Sigmoid colon (tissue), 7 donors: ENCODE results near the gene TUBB. TPM values are rescaled to one million over a fixed set of nuclear protein-coding genes. Genes with fewer than 3 reads are reported as not detected.
A peak's percentile ranks its signal among the peaks of the same experiment; 100 is the strongest.

Experiments
- DNase-seq: peaks from one replicate; pipeline ENCODE4 v3.0.0-alpha.2; 2019
- H3K27ac ChIP-seq, 4 donors: fragments of 200-600 bp; sonication (generic); one replicate each; pipeline ENCODE4 v1.5.1; 2016 to 2019; ENCODE audit warnings: mild to moderate bottlenecking in 1 of 4
- H3K27me3 ChIP-seq, 3 donors: fragments of 200-600 bp; sonication (generic); one replicate each; pipeline ENCODE4 v1.5.1; 2019; ENCODE audit warnings: mild to moderate bottlenecking in 1 of 3
- H3K36me3 ChIP-seq, 4 donors: fragments of 200-600 bp; sonication (generic); one replicate each; pipeline ENCODE4 v1.5.1; 2016 to 2019
- H3K4me1 ChIP-seq, 4 donors: fragments of 200-600 bp; sonication (generic); one replicate each; pipeline ENCODE4 v1.5.1; 2017 to 2019
- H3K4me3 ChIP-seq, 4 donors: fragments of 200-600 bp; sonication (generic); one replicate each; pipeline ENCODE4 v1.5.1; 2017 to 2019; ENCODE audit warnings: mild to moderate bottlenecking in 2 of 4, moderate library complexity in 1 of 4
- H3K9me3 ChIP-seq, 4 donors: fragments of 200-600 bp in 3 of 4; sonication (generic) in 3 of 4; one replicate each; pipeline versions ENCODE4 v1.5.1 to v1.6.1; 2013 to 2019
- EP300 ChIP-seq, 4 donors: sonication (generic); formaldehyde crosslinking; IDR thresholded peaks; one replicate each; pipeline ENCODE4 v1.6.1; 2017; ENCODE audit warnings: antibody characterized with exemption in 4 of 4
- POLR2A ChIP-seq, 2 donors: fragments of 450-650 bp; IDR thresholded peaks; one replicate each; pipeline ENCODE4 v1.6.1; 2016; ENCODE audit warnings: antibody characterized with exemption in 2 of 2, mild to moderate bottlenecking in 2 of 2, moderate library complexity in 2 of 2
- POLR2AphosphoS5 ChIP-seq, 4 donors: sonication (generic); formaldehyde crosslinking; IDR thresholded peaks; one replicate each; pipeline ENCODE4 v1.6.1; 2017; ENCODE audit warnings: antibody characterized with exemption in 4 of 4
- WGBS, 2 donors: extraction: QIAGEN DNeasy Blood & Tissue Kit; methylation state at CpG; one replicate each; pipeline ENCODE4 v1.1.7; 2013; 5-methylcytosine and 5-hydroxymethylcytosine counted together
- intact Hi-C: fragments of 100-400 bp; cut with DNase I; formaldehyde crosslinking; loops from one replicate; pipeline ENCODE4 v1.15.1; 2023
- polyA plus RNA-seq, 3 donors: library from polyadenylated mRNA; stranded (reverse); fragments of 200-250 nt; gene quantifications; one replicate each; pipeline ENCODE4 v1.2.3, GENCODE V29; 2013
- total RNA-seq, 4 donors: library from RNA; depleted of rRNA; stranded (reverse); fragments of >200 nt; gene quantifications; one replicate each; pipeline ENCODE4 v1.1.0, GENCODE V29; 2016
- TF ChIP-seq, protein P1 (sequence below), 4 experiments: fragments of 450-650 bp in 3 of 4; fragments of 200-600 bp in 1 of 4; IDR thresholded peaks; one replicate each; pipeline ENCODE4 v1.5.1; 2016 to 2019; ENCODE audit warnings: antibody characterized with exemption in 4 of 4, mild to moderate bottlenecking in 3 of 4, moderate library complexity in 2 of 4
- donor health status: healthy with polysubstance abuse.
- donor health status: Bipolar disorder and iron deficiency.
- donor health status: healthy.

The TUBB gene
- total and polyA plus RNA-seq, 7 donors = 96.1 to 306 (median 267) TPM

DNA sequence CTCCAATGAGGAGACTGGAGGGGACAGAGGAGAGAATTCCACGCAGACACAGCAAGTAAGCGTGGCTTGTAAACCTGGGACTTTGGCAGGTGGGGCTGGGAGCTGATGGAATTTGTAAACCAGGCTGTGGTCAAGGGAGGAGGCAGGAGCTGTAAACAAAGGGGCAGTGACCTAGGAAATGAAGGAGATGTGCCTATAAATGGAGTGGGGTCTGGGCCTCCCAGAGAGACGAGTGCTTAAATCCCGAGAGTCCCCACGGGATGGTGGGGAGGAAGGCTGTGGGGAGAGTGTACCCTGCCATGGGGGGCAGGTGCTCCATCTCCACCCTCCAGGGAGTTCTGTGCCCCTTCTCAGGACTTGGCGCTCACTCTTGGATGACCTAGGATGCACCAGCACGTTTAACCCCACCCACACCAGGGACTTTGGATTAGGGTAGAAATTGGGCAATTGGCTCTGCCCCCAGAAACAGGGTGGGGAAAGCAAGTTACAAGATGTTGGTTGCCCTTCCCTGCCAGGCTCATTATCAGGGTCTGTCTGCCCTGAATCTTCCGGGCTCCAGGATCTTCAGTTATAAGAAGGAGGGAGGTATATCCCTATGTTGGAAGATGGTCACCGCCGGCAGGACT, 43.4 kb upstream of the TUBB start:
- H3K27me3 ChIP-seq = no peaks in the 10 kb centered on the region
- H3K9me3 ChIP-seq = no peaks in the 10 kb centered on the region
- peaks cover 0 to 50% (median 41%) of the 10 kb centered on the region in 4 donors for H3K4me1 ChIP-seq
- H3K36me3 ChIP-seq = peaks cover 15 to 42% (median 28%) of the 10 kb centered on the region in 4 donors
- no peak overlapping the region for H3K4me3 ChIP-seq
- 76 to 81% methylated on average over 10 of the region's 10 CpGs for WGBS, 2 donors
- intact Hi-C loops = no loop called here
- DNase-seq = no peak
- peak overlapping the region in 1 of 4 donors; percentile 29 for H3K27ac ChIP-seq
- TF ChIP-seq POLR2AphosphoS5 (IDR thresholded peaks at IDR 0.05) (no peak), POLR2A (IDR thresholded peaks at IDR 0.05) (no peak), EP300 (IDR thresholded peaks at IDR 0.05) (no peak)
- TF ChIP-seq, protein P1, sequence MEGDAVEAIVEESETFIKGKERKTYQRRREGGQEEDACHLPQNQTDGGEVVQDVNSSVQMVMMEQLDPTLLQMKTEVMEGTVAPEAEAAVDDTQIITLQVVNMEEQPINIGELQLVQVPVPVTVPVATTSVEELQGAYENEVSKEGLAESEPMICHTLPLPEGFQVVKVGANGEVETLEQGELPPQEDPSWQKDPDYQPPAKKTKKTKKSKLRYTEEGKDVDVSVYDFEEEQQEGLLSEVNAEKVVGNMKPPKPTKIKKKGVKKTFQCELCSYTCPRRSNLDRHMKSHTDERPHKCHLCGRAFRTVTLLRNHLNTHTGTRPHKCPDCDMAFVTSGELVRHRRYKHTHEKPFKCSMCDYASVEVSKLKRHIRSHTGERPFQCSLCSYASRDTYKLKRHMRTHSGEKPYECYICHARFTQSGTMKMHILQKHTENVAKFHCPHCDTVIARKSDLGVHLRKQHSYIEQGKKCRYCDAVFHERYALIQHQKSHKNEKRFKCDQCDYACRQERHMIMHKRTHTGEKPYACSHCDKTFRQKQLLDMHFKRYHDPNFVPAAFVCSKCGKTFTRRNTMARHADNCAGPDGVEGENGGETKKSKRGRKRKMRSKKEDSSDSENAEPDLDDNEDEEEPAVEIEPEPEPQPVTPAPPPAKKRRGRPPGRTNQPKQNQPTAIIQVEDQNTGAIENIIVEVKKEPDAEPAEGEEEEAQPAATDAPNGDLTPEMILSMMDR (IDR thresholded peaks at IDR 0.05) = no peak

DNA sequence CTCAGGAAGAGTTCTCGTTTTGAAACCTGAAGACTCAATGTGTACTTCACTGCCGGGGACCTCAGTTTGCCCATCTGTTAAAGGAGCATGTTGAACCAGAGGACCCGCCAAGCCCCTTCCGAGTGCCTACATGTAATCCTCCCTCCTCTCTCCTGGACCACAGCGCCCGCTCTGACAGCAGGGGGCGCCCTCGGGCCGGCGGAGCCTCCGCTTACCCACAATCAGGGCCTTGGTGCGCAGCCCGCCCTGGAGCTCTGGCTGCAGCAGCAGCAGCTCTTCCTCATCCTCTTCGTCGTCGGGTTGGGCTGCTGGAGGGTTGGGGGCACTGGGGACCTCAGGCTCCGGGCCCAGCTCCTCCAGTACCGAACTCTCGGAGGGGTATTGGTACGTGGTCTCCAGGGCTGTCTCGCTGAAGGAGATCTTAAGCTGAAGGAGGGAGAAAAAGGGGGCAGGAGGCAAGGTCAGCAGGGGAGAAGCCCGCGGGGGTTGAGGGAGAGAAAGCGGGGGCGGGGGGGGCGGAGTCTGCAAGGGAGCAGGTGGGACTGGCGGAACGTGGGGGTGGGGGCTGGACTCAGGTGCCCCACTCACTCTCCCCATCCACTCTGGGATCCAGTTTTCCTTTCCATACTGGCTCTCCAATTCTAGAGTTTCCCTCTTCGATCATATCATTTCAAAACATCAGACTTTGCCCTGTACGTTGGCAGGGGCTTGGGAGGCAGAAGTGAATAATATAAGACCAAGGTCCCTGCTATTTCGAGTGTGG, 41.0 kb upstream of the TUBB start:
- peak overlapping the region; percentile 94 to 99 (median 98) for H3K27ac ChIP-seq
- peak; percentile 94 for DNase-seq
- WGBS, 2 donors = 9% methylated on average over 31 of the region's 31 CpGs
- peaks cover 0 to 58% (median 53%) of the 10 kb centered on the region in 4 donors for H3K4me1 ChIP-seq
- peaks cover 15 to 42% (median 28%) of the 10 kb centered on the region in 4 donors for H3K36me3 ChIP-seq
- TF ChIP-seq, protein P1 (IDR thresholded peaks at IDR 0.05) = peak; percentile 92 to 98 (median 97)
- no peak for TF ChIP-seq POLR2A (IDR thresholded peaks at IDR 0.05)
- peak in 2 of 4 donors; percentile 30 to 40 for TF ChIP-seq POLR2AphosphoS5 (IDR thresholded peaks at IDR 0.05)
- no peaks in the 10 kb centered on the region for H3K9me3 ChIP-seq
- no peaks in the 10 kb centered on the region for H3K27me3 ChIP-seq
- intact Hi-C loops = loop anchor here (1.0 to 2.0 kb wide), 2 partner anchors 43 to 198 kb away; no protein-coding TSS in a partner anchor
- peak overlapping the region in 2 of 4 donors; percentile 63 to 79 for H3K4me3 ChIP-seq

DNA sequence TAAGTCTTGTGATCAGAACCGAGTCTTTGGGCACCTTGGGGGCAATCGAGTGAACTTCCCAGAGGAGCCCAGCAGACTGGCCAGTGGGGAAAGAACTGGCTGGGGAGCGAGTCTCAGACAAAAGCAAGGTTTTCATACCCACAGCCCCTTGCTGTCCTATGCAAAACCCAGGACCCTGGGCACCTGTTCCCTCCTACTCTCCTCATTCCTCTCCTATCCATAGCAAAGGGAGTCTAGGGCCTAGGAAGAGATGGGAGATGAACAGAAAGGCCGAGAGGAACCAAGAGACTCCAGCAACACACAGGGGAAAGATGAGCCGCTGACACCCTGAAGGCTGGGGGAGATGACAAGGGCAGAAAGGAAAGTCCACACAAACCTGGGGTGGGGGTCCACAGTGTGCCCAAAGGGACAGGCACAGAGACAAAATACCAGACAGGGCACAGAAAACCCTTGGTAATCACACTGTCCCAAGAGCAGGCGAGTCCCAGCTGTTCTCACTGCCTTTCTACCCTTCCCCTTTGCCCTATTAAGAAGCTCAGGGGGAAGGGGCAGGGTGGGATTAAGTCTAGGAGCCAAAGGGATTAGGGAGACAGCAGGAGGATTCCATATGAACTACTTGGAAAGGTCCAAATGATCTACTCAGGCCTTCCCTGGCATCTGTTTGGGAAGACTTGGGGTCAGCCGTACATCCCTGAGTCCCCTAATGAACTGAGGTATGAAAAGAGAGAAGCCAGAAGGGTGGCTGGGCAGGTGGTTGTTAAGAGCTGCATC, 40.2 kb upstream of the TUBB start:
- Histone ChIP-seq H3K27ac (peak overlapping the region; percentile 94 to 99 (median 98)), H3K4me3 (peak overlapping the region in 2 of 4 donors; percentile 63 to 79), H3K36me3 (peaks cover 15 to 42% (median 28%) of the 10 kb centered on the region in 4 donors), H3K9me3 (no peaks in the 10 kb centered on the region), H3K4me1 (peaks cover 0 to 66% (median 61%) of the 10 kb centered on the region in 4 donors), H3K27me3 (no peaks in the 10 kb centered on the region)
- WGBS, 2 donors = 66 to 74% methylated on average over 7 of the region's 7 CpGs
- intact Hi-C loops = loop anchor here (1.0 to 5.0 kb wide), 3 partner anchors 42 to 197 kb away; no protein-coding TSS in a partner anchor
- DNase-seq = no peak
- TF ChIP-seq, protein P1 (IDR thresholded peaks at IDR 0.05) = no peak
- TF ChIP-seq POLR2AphosphoS5 (IDR thresholded peaks at IDR 0.05) = no peak
- no peak for TF ChIP-seq POLR2A (IDR thresholded peaks at IDR 0.05)
- no peak for TF ChIP-seq EP300 (IDR thresholded peaks at IDR 0.05)

DNA sequence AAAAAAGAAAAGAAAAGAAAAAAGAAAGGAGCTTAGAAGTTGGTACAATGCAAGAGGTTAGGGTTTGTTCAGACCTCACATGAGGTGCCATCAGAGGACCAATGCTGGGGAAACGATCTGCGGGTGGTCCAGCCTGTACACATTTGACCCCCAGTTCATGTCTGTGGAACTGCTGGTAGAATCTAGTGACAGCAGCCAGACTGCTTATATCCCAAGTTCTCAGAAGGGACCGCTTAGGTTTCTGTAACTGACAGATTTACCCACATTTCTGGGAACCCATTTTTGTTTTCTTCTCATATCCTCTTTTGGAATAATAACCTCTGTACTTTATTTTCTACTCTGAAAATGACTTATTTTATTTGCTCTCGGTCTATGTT, 38.4 kb upstream of the TUBB start:
- no peak for TF ChIP-seq POLR2AphosphoS5 (IDR thresholded peaks at IDR 0.05)
- TF ChIP-seq EP300 (IDR thresholded peaks at IDR 0.05) = no peak
- TF ChIP-seq, protein P1 (IDR thresholded peaks at IDR 0.05) = no peak
- no peak for TF ChIP-seq POLR2A (IDR thresholded peaks at IDR 0.05)
- Histone ChIP-seq H3K9me3 (no peaks in the 10 kb centered on the region), H3K27me3 (no peaks in the 10 kb centered on the region), H3K4me3 (peak overlapping the region; percentile 7 to 87 (median 71)), H3K4me1 (peaks cover 0 to 79% (median 72%) of the 10 kb centered on the region in 4 donors), H3K36me3 (peaks cover 7 to 32% (median 19%) of the 10 kb centered on the region in 4 donors), H3K27ac (peak overlapping the region; percentile 94 to 99 (median 98))
- DNase-seq = no peak
- 27 to 74% methylated on average over 4 of the region's 4 CpGs for WGBS, 2 donors
- intact Hi-C loops = loop anchor here (2.0 to 5.0 kb wide), 2 partner anchors 101 to 146 kb away; no protein-coding TSS in a partner anchor
